Measurements from ENCODE around the gene ATP8B1.

The ATP8B1 gene

DNA sequence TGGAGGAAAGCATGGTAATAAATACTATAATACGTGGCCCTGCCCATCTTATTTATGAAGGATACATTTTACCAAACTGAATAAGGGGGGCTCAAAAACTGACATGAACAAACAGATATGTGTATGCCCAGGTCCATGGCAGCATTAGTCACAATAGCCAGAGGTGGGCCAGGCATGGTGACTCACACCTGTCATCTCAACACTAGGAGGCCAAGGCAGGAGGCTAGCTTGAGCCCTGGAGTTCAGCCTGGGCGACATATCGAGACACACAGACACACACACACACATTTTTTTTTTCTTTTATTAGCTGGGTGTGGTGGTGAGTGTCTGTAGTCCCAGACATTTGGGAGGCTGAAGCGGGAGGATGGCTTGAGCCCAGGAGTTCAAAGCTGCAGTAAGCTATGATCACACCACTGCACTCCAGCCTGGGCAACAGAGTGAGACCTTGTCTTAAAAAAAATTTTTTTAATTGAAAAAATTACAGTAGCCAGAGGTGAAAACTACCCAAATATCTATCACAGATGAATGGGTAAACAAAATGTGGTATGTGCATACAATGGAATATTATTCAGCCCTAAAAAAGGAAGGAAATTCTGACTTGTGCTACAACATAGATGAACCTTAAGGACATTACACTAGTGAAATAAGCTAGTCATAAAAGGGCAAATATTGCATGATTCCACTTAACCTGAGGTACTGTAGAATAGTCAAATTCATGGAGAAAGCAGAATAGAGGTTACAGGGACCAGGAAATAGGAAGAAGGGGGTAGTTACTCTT is 8.0 kb downstream of the ATP8B1 start:
- FAIRE-seq (no peak), DNase-seq (ENCODE audit: insufficient read length, low spot score) (no peak)

DNA sequence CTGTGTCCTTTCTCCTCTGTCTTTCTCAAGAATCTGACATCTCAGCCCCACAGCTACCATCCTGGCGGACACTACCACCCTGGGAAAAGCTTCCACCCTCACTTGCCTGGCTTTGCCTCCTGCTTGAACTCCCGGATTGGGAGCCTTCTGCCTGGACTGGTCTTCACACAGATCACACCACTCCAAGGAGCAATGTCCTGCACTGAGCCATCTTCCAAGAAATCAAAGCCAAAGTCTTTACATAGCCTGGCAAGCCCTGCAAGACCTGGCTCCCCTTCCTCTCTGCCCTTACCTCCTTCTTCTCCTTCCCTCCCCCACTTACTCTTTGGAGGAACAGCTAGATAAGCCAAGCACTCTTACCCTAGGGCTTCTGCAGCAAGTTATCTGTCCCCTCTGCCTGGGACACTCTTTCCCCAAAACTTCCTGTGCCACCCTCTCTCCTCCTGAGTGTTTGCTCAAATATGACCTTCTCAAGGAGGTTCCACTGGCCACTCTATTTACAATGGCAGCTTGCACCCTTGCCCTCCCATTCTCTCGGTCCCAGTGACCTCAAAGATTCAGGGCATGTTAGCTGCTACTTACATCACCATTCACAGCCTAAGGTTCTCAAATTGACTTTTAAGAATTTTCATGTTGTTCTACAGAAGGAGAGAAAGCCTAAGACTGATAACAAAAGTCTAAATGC is 9.7 kb downstream of the ATP8B1 start:
- DNase-seq (ENCODE audit: insufficient read length, low spot score), result no peak
- FAIRE-seq, result no peak

DNA sequence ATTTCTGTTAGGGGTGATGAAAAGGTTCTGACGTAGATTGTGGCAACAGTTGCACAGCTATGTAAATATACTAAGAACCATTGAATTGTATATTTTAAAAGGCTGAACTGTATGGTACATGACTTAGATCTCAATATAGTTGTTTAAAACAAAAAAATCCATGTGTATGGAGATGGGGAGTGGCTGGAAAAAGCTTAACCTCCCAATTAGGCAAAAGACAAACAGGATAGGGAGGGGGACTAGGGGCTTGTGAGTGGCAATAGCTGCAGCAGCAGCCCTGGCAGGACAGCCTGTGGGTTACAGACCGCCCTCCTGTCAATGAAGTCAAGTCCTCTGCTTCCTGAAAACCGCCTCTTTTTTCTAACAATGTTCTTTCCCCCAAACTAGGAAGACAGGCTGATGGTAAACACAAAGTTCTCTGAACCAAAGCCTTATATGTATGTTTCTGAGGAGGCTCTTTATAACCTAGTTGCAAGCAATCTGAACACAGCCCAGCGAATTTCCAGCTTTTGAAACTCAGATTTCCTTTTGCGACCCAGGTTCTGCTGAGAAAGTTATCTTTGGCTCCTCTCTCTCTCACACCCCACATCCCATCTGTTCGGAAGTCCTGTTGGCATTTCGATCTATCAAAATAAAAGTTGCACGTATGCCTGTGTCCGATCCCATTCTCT is 10.3 kb downstream of the ATP8B1 start:
- DNase-seq (ENCODE audit: insufficient read length, low spot score), result no peak
- no peak for FAIRE-seq

DNA sequence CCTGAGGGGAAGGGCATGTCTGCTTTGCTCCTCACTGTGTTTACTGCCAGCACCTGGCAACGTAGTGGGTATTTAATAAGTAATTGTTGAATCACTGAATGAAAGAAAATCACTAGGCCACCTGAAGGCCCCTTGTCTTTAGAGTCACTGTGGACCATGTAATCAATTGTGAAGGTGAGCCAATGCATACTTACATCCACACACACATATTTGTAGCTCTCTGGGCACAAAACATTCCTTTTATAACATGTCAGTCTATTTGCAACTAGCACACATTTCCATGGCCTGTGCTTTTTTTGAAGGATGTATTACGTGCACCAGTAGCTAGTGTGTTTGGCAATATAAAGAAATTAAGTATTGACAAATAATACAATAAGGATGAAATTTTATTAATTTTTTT is 11.2 kb downstream of the ATP8B1 start:
- no peak for DNase-seq (ENCODE audit: insufficient read length, low spot score)
- no peak for FAIRE-seq

DNA sequence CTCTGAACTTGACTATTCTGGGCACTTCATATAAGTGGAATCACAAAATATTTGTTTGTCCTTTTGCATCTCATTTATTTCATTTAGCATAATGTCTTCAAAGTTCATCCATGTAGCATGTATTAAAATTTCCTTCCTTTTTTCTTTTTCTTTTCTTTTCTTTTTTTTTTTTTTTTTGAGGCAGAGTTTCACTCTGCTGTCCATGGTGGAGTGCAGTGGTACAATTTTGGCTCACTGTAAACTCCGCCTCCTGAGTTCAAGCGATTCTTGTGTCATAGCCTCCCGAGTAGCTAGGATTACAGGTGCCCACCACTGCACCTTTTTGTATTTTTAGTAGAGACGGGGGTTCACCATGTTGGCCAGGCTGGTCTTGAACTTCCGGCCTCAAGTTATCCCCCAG is 11.9 kb downstream of the ATP8B1 start:
- FAIRE-seq (no peak), DNase-seq (ENCODE audit: insufficient read length, low spot score) (no peak)

DNA sequence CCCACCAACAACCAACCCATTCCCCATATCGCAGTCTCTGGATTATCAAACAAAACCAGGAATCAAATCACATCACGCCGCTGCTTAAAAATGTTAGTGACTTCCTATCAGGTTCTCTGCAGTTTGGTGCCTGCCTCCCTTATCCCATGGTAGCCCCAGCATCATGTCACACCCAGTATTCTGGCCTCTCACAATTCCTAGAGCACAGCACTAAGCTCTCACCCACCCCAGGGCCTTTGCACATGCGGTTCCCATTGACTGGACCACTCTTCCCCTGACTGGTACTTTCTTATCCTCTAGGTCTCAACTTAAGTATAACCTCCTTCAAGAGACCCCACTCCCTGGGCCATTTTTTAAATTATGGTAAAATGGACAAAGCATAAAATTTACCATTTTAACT is 12.8 kb downstream of the ATP8B1 start:
- FAIRE-seq, result no peak

DNA sequence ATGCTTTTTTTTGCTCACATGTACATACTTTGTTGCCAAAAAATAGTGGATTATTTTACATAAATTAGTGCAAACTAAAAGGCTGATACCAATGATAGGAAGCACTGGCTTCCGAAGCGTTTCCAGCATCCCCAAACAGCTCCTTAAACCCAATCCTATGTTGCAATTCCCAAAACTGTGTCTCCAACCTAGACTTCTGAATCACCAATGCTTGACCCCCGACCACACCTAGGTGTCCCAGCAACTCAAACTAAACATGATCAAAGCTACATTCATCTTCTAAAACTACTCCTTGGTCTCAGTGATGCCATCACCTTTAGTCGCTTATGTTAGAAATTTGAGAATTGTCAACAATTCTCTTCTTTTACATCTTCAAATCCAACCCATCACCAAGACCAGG is 13.4 kb downstream of the ATP8B1 start:
- DNase-seq (ENCODE audit: insufficient read length, low spot score) (no peak), FAIRE-seq (no peak)

More for the DNA sequence above, 12.8 kb downstream of the ATP8B1 start:
- no peak for DNase-seq (ENCODE audit: insufficient read length, low spot score)

DNA sequence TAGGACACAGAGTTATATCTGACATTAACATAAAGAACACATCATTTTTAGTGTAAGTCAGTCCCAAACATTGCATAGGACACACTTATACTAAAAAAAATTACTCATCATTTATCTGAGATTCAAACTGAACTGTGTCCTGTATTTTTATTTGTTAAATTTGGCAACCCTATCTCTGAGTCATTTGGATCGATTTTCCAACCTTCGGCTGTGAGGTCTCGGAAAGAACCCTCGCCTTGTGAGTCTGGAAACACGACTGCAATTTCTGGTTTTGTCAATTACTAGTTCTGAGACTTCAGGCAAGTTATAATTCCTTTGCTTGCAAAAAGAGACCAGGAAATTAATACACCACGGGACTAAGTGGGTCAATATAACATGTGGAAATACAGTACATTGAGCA is 14.0 kb downstream of the ATP8B1 start:
- FAIRE-seq, result no peak
- no peak for DNase-seq (ENCODE audit: insufficient read length, low spot score)

DNA sequence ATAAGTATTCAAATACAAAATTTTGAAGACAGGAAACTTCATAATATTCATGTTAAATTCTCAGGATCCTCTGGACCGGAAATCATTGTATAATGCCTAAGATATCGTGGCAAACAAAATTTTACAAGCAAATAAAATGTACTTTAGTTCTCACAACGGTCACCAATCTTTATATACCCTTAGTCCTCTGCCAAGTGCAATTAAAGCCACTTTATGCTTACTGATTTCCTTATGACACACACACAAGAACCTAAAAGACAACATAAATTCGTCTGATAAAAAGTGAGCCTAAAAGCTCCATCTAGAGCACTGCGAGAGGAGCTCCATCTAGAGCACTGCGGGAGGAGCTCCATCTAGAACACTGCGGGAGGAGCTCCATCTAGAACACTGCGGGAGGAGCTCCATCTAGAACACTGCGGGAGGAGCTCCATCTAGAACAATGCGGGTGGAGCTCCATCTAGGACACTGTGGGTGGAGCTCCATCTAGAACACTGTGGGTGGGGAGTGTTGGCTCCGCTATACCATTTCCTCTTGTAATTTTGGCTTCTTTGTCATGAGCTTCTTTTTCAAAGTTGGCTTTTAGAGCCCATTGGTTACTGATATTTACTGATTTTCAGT is 15.9 kb downstream of the ATP8B1 start:
- no peak for DNase-seq (ENCODE audit: insufficient read length, low spot score)
- FAIRE-seq, result no peak

DNA sequence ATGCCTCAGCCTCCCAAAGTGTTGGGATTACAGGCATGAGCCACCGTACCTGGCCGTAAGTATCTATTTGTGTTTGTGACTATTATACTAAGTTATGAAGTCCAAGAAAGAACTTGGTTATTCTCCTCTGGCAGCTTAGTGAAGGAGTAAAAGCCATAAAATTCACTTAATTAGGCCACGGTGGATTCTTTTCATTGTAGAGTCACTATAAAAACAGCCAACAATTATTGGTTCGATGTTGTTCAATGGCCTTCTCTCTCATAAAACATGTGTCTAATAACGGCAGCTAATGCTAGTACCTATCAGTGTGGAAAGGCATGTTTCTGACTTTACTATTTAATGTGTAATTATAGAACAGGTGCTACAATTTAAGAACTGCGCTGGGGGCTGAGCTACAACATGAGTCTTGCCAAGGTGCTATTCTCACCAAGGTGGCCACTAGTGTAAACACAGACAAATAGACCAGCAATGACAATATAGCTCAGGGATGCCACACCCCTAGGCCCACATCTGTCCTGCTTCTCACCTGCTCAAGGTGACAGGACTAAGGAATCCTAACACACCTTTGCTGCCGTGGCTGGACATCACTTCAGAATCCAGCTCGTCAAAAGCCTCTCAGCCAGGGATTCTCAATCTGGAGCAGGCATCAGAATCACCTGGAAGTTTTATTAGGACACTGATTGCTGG is 17.2 kb downstream of the ATP8B1 start:
- FAIRE-seq (no peak), DNase-seq (ENCODE audit: insufficient read length, low spot score) (no peak)

DNA sequence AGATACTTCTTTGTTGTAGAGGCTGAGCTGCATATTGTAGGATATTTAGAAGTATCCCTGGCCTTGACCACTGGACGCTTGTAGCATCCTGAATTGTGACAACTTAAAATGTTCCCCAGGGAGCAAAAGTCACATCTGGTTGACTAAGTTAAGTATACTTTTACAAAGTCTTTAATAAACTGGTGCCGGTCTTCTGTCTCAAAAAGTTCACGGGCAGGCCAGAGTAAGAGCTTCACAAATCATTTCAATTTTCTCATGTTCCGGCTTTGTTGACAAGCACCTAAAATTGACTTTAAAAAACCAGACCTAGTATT is 18.4 kb downstream of the ATP8B1 start:
- no peak for FAIRE-seq

DNA sequence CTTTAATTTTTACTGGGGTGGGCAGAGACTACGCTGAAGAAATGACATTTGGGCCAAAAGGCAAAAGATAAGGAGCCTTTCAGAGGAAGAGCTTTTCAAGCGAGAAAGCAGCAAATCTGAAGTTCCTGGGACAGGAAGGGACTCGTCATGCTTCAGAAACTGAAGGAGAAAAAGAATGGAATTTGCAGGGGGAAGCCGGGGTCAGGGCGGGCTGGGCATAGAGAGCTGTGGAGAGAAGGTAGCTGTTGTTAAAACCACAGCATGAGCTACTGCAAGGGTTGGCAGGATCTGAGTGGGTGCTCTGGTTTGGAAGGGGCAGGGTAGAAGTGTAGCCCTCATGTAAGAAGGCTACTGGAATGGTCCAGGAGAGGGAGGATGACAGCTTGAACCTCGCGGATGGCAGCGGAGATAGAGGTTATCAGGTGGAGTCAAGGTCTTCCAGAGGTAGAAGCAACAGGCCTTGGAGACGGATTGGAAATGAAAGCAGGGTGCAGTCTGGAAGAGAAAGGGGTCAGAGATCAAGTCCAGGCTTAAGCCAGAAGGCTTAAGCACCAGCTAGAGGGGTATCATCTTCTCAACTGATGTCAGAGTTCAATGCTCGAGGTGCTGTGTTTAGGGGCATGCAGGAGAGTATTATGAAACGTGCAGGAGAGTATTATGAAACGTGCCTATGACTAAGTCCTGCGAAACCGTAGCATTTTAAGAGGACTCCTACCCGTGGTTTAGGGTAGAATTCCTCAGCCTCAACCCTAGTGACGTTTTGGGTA is 18.9 kb downstream of the ATP8B1 start:
- no peak for DNase-seq (ENCODE audit: insufficient read length, low spot score)
- no peak for FAIRE-seq

More for the DNA sequence above, 18.4 kb downstream of the ATP8B1 start:
- DNase-seq (ENCODE audit: insufficient read length, low spot score), result no peak

DNA sequence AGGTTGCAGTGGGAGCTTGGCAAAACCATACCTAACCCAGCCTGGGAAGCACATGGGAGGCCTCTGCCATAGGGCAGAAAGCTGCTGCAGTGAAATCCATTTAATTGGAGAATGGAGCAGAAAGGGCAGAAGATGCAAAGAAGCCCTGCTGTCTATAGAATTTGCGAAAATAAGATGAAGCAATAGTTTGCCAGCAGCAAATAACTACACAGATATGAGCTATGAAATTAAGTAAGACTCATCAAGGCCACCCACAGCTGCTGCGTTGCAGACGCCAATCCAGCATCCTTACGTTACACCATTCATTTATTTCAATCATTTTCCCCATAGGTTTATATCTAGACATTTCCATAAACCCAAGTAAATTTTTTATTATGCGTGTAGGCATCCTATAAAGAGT is 21.1 kb downstream of the ATP8B1 start:
- DNase-seq (ENCODE audit: insufficient read length, low spot score), result no peak
- no peak for FAIRE-seq

DNA sequence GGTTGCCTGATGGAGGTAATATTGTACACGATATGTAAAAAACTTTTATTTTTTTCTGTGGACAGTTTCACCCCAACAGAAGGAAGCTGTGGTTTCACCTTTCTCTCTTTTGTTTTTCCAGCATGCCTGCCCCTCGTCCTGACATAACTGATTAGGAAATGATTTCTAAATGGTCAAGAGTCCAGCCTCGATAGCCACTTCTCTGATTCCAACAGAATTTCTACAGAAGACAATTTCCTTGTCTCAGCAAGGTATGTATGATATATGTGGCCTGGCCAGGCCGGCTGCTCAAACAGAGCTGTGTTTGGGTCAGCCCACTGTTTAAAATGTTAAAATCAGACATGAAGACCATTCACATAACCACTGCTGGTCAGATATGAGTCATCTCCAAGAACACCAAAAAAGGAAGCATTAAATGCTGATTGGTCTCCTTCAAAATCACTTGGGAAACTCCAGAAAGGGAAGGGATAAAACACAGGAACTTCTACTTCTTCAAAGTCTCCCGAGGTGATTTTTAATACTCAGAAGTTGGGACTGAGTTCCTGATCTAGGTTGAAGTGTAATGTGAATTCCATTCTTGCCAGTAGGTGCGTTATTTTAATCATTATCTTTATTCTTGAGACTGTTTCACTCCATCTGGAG is 22.3 kb downstream of the ATP8B1 start:
- DNase-seq (ENCODE audit: insufficient read length, low spot score), result peak; percentile 57
- FAIRE-seq, result no peak

DNA sequence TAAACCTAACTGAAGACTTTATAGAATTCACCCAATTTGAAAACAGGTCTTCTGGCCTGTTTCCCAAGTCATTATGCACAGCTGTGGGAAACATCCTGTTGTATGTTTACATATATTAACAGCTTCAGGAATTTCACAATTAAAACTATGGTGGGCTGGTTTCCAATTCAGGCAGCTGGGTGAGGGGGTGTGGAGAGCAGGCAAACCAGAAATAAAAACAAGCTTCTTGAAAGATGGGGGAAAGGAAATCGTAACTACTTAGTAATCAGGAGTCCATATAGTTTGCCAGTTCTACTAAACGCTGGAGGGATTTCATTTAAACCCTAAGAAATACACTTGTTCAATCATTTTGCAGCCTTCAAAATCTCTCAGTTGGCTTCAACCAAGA is 22.8 kb downstream of the ATP8B1 start:
- FAIRE-seq, result no peak
- DNase-seq (ENCODE audit: insufficient read length, low spot score), result no peak

DNA sequence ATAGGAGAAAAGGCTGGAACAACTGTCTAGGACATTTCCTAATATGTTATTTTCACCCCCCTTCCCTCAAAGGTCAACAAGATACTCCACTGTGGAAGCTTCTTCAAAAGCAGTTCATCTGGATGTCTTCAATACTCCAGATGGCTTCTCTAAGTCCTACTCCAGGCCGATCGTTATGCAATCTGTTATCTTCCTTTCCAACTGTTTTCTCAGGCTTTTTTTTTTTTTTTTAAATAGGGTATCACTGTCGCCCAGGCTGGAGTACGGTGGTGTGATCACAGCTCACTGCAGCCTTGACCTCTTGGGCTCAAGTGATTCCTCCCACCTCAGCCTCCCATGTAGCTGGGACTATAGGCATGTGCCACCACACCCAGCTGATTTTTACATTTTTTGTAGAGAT is 26.3 kb downstream of the ATP8B1 start:
- FAIRE-seq (no peak), DNase-seq (ENCODE audit: insufficient read length, low spot score) (no peak)

DNA sequence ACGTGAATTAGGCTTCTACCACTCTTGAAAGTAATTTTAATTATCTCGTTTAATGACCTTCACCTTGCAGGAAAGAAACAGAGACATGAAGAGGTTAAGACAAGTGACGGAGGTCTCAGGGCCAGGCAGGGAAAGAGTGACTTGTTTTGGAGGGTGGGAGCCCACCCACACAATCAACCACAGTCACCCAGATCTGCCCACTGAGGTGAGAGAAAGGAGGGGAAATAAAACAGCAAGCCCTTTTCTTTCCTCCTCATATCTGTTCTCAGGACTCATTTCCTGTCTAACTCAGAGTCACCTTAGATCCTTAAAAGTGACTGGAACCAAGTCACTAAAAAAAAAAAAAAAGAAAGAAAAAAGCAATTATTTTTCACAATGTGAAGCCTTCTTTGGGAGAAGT is 26.8 kb downstream of the ATP8B1 start:
- no peak for DNase-seq (ENCODE audit: insufficient read length, low spot score)
- FAIRE-seq, result no peak

DNA sequence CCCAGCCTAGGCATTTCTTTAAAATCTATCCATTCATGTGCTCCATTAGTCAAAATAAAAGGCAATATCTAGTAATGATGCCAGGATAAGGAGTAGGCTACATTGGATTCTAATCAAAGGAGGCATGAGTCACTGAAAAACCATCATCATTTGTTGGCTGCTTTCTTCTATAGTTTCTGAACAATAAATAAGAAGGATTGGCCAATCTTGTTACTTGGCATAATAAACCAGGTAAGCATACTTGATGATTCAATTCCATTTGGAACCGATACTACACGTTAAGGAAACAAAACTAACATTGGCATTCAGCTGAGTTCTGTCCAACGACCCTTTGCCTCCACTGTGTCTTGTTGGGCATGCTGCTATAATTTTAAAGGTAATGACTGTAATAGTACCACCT is 27.2 kb downstream of the ATP8B1 start:
- DNase-seq (ENCODE audit: insufficient read length, low spot score), result no peak
- no peak for FAIRE-seq

DNA sequence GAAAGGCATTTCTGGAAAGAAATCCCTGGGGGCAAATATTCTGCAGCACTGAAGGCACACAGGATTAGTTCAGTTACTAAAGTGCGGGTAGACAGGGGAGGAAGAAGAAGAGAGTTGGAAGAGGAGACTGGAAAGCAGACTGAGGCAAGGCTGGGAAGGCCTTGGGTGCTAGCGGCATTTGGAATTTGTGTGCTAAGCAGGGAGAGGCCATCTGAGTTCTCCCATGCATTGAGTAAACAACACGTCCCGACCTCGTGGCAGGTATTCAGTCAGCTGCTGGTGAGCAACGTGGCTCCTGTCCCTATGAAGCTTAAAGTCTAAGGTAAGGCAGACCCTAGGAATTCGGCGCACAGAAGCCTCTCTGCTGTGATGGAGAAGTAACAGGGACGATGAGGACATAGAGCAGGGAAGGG is 30.7 kb downstream of the ATP8B1 start:
- DNase-seq (ENCODE audit: insufficient read length, low spot score) (no peak), FAIRE-seq (no peak)

DNA sequence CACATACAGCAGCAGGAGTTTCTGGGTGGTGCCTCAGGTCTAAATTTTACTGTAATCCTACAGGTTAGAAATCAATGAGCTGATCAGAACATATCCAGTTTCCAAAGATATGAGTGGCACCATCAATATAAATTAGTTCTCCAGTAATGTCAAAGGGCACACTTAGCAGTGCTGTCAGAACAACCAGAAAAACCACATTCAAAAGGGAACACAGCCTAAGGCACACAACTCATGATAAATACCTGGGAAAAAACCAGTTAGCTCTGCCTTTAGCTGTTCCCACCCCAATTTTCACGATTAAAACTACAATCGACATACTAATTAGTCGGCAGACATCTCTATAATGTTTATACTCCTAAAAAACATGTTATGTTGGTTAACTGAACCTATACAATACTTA is 31.5 kb downstream of the ATP8B1 start:
- DNase-seq (ENCODE audit: insufficient read length, low spot score) (no peak), FAIRE-seq (no peak)
